ENCODE results near the gene SH3BGRL. TPM values are rescaled to one million over a fixed set of nuclear protein-coding genes. Genes with fewer than 3 reads are reported as not detected.
A peak's percentile ranks its signal among the peaks of the same experiment; 100 is the strongest.
"Not testable (repeated sequence)": the region's sequence is repeated elsewhere in the genome, so short reads cannot be mapped to it uniquely, and the experiment has no call there.

SH3BGRL gene
- total RNA-seq, 1 experiment from 2014 or later, result 105 TPM

GRCh38 chrX:81304563-81304962 is 102.7 kb downstream of the SH3BGRL start:
- Mint-ChIP-seq H3K36me3 (ENCODE audit: insufficient read depth, unreplicated experiment) (no peaks in the 10 kb centered on the region), H3K4me3 (ENCODE audit: low read depth, unreplicated experiment) (no peak overlapping the region)
- intact Hi-C loops (cut with micrococcal nuclease; ENCODE audit: unreplicated experiment), result no loop called here

DNA sequence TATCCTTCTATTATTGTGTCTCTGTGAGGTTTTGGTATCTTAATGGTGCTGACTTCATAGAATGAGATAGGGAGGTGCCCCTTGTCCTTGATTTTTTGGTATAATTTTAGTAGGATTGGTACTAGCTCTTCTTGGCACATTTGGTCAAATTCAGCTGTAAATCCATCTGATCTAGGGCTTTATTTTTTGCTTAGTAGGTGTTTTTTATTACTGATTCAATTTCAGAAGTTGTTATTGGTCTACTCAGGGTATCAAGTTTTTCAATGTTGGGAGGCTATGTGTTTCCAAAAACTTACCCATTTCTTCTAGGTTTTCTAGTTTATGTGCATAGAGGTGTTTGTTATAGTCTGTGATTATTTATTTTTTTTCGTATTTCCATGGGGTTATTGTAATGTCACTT is 103.3 kb downstream of the SH3BGRL start:
- no TSS peak for BruUV-seq (replicated peaks)
- no peak overlapping the region for H3K27ac Mint-ChIP-seq (ENCODE audit: unreplicated experiment)

More at GRCh38 chrX:81304563-81304962, 102.7 kb downstream of the SH3BGRL start:
- Mint-ChIP-seq H3K27me3 (ENCODE audit: unreplicated experiment) (no peaks in the 10 kb centered on the region), H3K9me3 (ENCODE audit: low read depth, unreplicated experiment) (no peaks in the 10 kb centered on the region), H3K27ac (ENCODE audit: unreplicated experiment) (no peak overlapping the region), H3K4me1 (ENCODE audit: low read depth, unreplicated experiment) (no peaks in the 10 kb centered on the region)
- CTCF ChIA-PET, result no interaction called here
- no peak for DNase-seq
- TF ChIP-seq, protein P1, sequence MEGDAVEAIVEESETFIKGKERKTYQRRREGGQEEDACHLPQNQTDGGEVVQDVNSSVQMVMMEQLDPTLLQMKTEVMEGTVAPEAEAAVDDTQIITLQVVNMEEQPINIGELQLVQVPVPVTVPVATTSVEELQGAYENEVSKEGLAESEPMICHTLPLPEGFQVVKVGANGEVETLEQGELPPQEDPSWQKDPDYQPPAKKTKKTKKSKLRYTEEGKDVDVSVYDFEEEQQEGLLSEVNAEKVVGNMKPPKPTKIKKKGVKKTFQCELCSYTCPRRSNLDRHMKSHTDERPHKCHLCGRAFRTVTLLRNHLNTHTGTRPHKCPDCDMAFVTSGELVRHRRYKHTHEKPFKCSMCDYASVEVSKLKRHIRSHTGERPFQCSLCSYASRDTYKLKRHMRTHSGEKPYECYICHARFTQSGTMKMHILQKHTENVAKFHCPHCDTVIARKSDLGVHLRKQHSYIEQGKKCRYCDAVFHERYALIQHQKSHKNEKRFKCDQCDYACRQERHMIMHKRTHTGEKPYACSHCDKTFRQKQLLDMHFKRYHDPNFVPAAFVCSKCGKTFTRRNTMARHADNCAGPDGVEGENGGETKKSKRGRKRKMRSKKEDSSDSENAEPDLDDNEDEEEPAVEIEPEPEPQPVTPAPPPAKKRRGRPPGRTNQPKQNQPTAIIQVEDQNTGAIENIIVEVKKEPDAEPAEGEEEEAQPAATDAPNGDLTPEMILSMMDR (IDR thresholded peaks at IDR 0.05; ENCODE audit: unreplicated experiment), result no peak
- BruUV-seq (replicated peaks), result no TSS peak

DNA sequence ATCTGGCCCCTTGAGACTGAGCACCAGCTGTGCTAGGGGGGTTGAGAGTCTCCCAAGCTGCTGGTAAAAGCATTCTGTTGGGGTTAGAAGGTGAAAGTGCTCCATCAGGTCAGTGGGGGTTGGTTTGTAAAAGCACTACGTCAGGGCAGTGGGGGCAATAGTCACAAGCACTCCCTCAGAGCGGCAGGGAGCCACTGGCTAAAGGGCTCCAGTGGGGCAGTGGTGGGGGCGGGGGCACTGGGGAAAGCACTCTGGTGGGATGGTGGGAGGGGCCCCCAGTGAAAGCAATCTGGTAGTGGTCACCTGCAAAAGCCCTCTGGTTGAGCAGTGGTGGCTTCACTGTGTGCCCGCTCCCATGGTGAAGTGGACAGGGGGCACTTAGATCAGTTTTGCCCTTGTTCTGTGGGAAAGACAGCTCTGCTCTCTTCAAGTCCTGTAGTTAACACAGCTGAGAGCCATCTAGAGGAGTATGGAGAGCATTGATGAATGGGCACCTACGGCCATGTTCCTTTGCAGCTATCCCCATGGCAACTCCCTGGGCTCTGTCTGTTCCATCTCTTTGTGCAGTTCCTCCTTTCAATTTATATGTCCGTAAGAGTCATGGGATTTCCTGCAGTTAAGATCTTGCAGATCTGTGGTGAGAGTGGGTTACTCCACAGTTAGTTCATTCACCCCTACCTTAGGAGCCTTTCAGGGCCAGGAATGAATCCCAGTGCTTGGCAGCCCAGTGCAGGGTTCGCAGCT is 106.4 kb downstream of the SH3BGRL start:
- CTCF ChIA-PET, result no interaction called here
- Mint-ChIP-seq H3K27ac (ENCODE audit: unreplicated experiment) (no peak overlapping the region), H3K9me3 (ENCODE audit: low read depth, unreplicated experiment) (peaks cover 3% of the 10 kb centered on the region), H3K27me3 (ENCODE audit: unreplicated experiment) (no peaks in the 10 kb centered on the region), H3K36me3 (ENCODE audit: insufficient read depth, unreplicated experiment) (no peaks in the 10 kb centered on the region), H3K4me1 (ENCODE audit: low read depth, unreplicated experiment) (no peaks in the 10 kb centered on the region), H3K4me3 (ENCODE audit: low read depth, unreplicated experiment) (no peak overlapping the region)
- TF ChIP-seq, protein P1 (IDR thresholded peaks at IDR 0.05; ENCODE audit: unreplicated experiment), result no peak
- no TSS peak for BruUV-seq (replicated peaks)
- intact Hi-C loops (cut with micrococcal nuclease; ENCODE audit: unreplicated experiment), result no loop called here
- no peak for DNase-seq

More for the DNA sequence above, 103.3 kb downstream of the SH3BGRL start:
- Mint-ChIP-seq H3K4me3 (ENCODE audit: low read depth, unreplicated experiment) (no peak overlapping the region), H3K36me3 (ENCODE audit: insufficient read depth, unreplicated experiment) (no peaks in the 10 kb centered on the region), H3K27me3 (ENCODE audit: unreplicated experiment) (no peaks in the 10 kb centered on the region), H3K4me1 (ENCODE audit: low read depth, unreplicated experiment) (no peaks in the 10 kb centered on the region), H3K9me3 (ENCODE audit: low read depth, unreplicated experiment) (no peaks in the 10 kb centered on the region)
- intact Hi-C loops (cut with micrococcal nuclease; ENCODE audit: unreplicated experiment), result no loop called here
- CTCF ChIA-PET, result no interaction called here
- no peak for DNase-seq
- TF ChIP-seq, protein P1 (IDR thresholded peaks at IDR 0.05; ENCODE audit: unreplicated experiment), result no peak

GRCh38 chrX:81316163-81316562 is 114.3 kb downstream of the SH3BGRL start:
- Mint-ChIP-seq H3K4me1 (ENCODE audit: low read depth, unreplicated experiment) (peaks cover 10% of the 10 kb centered on the region), H3K27ac (ENCODE audit: unreplicated experiment) (no peak overlapping the region)

DNA sequence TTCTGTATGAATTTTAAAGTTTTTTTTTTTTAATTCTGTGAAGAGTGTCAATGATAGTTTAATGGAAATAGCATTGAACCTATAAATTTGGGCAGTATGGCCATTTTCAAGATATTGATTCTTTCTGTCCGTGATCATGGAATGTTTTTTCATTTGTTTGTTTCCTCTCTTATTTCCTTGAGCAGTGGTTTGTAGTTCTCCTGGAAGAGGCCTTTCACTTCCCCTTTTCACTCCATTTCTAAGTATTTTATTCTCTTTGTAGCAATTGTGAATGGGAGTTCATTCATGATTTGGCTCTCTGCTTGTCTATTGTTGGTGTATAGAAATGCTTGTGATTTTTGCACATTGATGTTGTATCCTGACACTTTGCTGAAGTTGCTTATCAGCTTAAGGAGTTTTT is 129.8 kb downstream of the SH3BGRL start:
- H3K27ac Mint-ChIP-seq (ENCODE audit: unreplicated experiment); H3K4me3 Mint-ChIP-seq (ENCODE audit: low read depth, unreplicated experiment); CTCF ChIA-PET; DNase-seq; BruUV-seq (replicated peaks); H3K9me3 Mint-ChIP-seq (ENCODE audit: low read depth, unreplicated experiment); H3K36me3 Mint-ChIP-seq (ENCODE audit: insufficient read depth, unreplicated experiment); intact Hi-C loops (cut with micrococcal nuclease; ENCODE audit: unreplicated experiment); H3K27me3 Mint-ChIP-seq (ENCODE audit: unreplicated experiment): not testable (repeated sequence)
- peaks cover 33% of the 10 kb centered on the region for H3K4me1 Mint-ChIP-seq (ENCODE audit: low read depth, unreplicated experiment)

More at GRCh38 chrX:81316163-81316562, 114.3 kb downstream of the SH3BGRL start:
- no TSS peak for BruUV-seq (replicated peaks)
- Mint-ChIP-seq H3K9me3 (ENCODE audit: low read depth, unreplicated experiment) (peaks cover 3% of the 10 kb centered on the region), H3K36me3 (ENCODE audit: insufficient read depth, unreplicated experiment) (no peaks in the 10 kb centered on the region), H3K27me3 (ENCODE audit: unreplicated experiment) (no peaks in the 10 kb centered on the region), H3K4me3 (ENCODE audit: low read depth, unreplicated experiment) (no peak overlapping the region)
- CTCF ChIA-PET, result no interaction called here
- DNase-seq, result peak; percentile 19
- TF ChIP-seq, protein P1 (IDR thresholded peaks at IDR 0.05; ENCODE audit: unreplicated experiment), result no peak
- intact Hi-C loops (cut with micrococcal nuclease; ENCODE audit: unreplicated experiment), result no loop called here

Data from Calu3 (cell line).